Measurements from ENCODE around the gene ZBTB20.

ZBTB20 gene

DNA sequence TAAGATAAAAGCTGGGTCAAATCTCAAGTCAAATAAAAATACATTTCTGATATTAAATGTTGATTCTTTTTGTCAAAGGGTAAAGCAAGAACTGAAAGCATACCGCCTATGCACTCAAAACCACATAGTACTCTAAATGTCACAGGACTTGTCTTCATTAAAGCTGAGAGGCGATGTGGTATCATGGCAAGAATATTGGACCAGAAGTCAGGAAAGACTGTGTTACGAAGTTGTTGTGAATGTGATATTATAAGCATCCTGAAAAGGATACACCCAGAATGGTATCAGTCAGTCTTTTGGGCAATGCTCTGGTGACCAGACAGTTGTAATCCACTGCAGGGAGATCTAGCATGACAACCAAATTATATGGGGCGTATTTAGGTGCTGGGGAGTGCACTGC is 819.4 kb downstream of the ZBTB20 start:
- TF ChIP-seq, protein P1, sequence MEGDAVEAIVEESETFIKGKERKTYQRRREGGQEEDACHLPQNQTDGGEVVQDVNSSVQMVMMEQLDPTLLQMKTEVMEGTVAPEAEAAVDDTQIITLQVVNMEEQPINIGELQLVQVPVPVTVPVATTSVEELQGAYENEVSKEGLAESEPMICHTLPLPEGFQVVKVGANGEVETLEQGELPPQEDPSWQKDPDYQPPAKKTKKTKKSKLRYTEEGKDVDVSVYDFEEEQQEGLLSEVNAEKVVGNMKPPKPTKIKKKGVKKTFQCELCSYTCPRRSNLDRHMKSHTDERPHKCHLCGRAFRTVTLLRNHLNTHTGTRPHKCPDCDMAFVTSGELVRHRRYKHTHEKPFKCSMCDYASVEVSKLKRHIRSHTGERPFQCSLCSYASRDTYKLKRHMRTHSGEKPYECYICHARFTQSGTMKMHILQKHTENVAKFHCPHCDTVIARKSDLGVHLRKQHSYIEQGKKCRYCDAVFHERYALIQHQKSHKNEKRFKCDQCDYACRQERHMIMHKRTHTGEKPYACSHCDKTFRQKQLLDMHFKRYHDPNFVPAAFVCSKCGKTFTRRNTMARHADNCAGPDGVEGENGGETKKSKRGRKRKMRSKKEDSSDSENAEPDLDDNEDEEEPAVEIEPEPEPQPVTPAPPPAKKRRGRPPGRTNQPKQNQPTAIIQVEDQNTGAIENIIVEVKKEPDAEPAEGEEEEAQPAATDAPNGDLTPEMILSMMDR (IDR thresholded peaks at IDR 0.05; ENCODE audit: borderline replicate concordance, control extremely low read depth, extremely low read depth, insufficient read depth, missing control alignments), result no peak
- in situ Hi-C loops (cut with MboI; ENCODE audit: low sequenced_read_pairs, unreplicated experiment), result no loop called here
- DNase-seq (ENCODE audit: low spot score), result no peak

DNA sequence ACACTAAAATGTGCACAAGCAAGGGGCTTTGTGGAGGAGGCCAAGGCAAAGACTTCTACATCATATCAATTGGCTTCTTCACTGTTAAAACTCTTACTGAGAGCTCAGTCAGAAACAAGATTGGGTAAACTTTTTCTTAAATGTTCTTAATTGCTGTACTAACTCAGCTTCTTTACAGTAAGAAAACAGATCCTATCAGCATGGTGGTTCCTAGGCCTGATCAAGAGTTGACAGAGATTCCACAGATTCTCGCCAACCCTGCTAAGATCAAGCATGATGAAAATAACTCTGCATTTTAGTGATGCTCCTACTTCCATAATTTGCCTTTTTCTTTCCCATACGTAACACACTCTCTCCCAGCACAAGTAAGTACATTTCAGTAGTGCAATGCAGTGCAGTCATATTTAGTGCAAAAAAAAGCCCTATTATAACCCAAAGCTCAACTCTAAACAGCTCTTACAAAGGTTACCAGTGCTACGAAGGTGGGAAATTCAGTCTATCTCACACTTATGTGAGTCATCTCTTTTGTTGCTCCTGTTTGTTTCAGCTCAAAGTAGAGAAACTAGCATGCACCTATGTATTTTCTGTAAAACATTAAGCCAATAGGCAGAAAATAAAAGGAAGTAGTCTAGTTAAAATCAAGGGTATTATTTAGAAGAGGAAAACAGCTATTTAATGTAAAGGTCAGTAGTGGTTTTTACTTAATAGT is 823.4 kb downstream of the ZBTB20 start:
- in situ Hi-C loops (cut with MboI; ENCODE audit: low sequenced_read_pairs, unreplicated experiment), result no loop called here
- TF ChIP-seq, protein P1 (IDR thresholded peaks at IDR 0.05; ENCODE audit: borderline replicate concordance, control extremely low read depth, extremely low read depth, insufficient read depth, missing control alignments), result no peak
- DNase-seq (ENCODE audit: low spot score), result no peak

DNA sequence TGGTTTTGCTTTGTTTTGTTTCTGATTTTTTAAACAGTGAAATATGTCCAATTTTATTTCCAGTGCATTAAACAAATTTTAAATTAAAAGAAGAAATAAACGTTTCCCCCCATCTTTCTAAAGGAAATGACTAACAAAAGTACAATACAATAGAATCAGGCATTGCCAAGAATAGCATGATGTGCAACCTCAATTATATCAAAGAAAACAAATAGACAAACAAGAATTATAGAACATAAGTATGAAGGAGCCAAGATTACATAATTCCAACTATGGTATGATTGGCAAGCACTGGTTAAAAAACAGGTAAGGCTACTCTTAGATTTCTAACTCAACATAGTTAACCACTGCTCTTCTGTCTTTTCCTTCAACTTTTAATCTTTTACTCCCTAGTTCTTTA is 826.8 kb downstream of the ZBTB20 start:
- in situ Hi-C loops (cut with MboI; ENCODE audit: low sequenced_read_pairs, unreplicated experiment), result no loop called here
- DNase-seq (ENCODE audit: low spot score), result no peak
- TF ChIP-seq, protein P1 (IDR thresholded peaks at IDR 0.05; ENCODE audit: borderline replicate concordance, control extremely low read depth, extremely low read depth, insufficient read depth, missing control alignments), result no peak

DNA sequence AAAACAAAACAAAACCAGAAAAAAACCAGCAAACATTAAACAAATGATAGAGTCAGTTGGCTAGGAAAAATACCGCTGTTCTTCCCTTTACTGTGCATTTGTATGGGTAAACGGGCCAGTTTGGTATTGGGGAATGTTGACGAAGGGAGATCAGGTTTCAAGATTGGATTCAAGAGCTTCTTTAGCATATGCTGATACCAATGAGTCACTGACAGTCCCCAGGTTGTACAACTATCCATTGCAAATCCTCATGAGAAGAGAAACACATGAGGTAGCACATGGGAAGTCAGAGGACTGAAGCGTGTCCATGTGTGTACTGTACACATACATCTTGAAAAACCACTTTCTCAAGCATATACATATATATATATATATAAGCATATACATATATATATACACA is 827.6 kb downstream of the ZBTB20 start:
- in situ Hi-C loops (cut with MboI; ENCODE audit: low sequenced_read_pairs, unreplicated experiment), result no loop called here
- no peak for DNase-seq (ENCODE audit: low spot score)
- TF ChIP-seq, protein P1 (IDR thresholded peaks at IDR 0.05; ENCODE audit: borderline replicate concordance, control extremely low read depth, extremely low read depth, insufficient read depth, missing control alignments), result no peak

GRCh38 chr3:114318295-114318694 is 828.8 kb downstream of the ZBTB20 start:
- in situ Hi-C loops (cut with MboI; ENCODE audit: low sequenced_read_pairs, unreplicated experiment), result no loop called here
- TF ChIP-seq, protein P1 (IDR thresholded peaks at IDR 0.05; ENCODE audit: borderline replicate concordance, control extremely low read depth, extremely low read depth, insufficient read depth, missing control alignments), result no peak

GRCh38 chr3:114314282-114314681 is 832.8 kb downstream of the ZBTB20 start:
- in situ Hi-C loops (cut with MboI; ENCODE audit: low sequenced_read_pairs, unreplicated experiment), result no loop called here
- TF ChIP-seq, protein P1 (IDR thresholded peaks at IDR 0.05; ENCODE audit: borderline replicate concordance, control extremely low read depth, extremely low read depth, insufficient read depth, missing control alignments), result no peak

More at GRCh38 chr3:114318295-114318694, 828.8 kb downstream of the ZBTB20 start:
- no peak for DNase-seq (ENCODE audit: low spot score)

More at GRCh38 chr3:114314282-114314681, 832.8 kb downstream of the ZBTB20 start:
- DNase-seq (ENCODE audit: low spot score), result no peak

All from GM13976 (cell line).